Iris pigment epithelial cell (primary cell): ENCODE results near the gene SPOCK1.

Experiments used
- DNase-seq: peaks from one replicate; pipeline ENCODE4 v3.0.0-alpha.2; 2011; ENCODE audit warnings: low read depth

The SPOCK1 gene

DNA sequence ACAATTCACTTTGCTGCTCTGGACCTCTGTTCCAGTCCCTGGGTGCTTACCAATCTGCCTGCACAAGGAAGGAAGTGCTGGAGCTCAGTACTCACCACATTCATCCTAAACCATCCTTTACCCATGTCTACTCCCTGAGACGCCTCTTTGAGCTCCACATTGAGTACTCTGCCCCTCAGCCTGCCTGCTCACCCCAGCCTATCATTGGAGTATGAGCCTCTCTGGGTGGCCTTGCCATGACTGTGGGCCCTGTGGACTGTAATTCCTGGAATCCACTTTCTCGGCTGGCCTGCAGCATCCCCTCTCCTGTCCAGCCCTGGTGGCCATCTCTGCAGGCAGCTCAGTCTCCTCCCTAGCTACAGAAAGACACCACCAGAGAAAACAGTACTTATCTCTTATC is 428.6 kb downstream of the SPOCK1 start:
- DNase-seq: no peak

- no peak for DNase-seq
These were observed 429.8 kb downstream of the SPOCK1 start for GRCh38 chr5:137069358-137069757.

GRCh38 chr5:137061382-137061781 is 437.7 kb downstream of the SPOCK1 start:
- DNase-seq: no peak

DNA sequence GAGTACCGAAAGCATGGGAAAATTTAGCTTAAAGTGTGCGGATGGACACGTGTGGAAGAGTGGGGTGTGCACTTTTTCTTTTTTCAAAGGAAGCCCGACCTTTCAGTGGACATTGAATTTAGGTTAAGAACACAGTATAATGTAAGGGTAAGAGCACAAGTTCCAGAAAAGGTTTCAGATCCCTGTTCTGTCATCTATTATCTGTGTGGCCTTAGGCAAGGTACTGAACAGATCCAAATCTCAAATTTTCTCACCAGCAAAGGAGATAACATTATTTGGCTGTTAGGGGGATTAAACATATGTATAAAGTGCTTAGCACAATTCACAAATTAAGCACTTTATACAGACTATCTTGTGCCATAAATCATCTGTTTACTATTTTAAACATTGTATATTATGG is 441.0 kb downstream of the SPOCK1 start:
- no peak for DNase-seq

GRCh38 chr5:137056676-137057075 is 442.4 kb downstream of the SPOCK1 start:
- no peak for DNase-seq

GRCh38 chr5:137055271-137055872 is 443.8 kb downstream of the SPOCK1 start:
- no peak for DNase-seq

DNA sequence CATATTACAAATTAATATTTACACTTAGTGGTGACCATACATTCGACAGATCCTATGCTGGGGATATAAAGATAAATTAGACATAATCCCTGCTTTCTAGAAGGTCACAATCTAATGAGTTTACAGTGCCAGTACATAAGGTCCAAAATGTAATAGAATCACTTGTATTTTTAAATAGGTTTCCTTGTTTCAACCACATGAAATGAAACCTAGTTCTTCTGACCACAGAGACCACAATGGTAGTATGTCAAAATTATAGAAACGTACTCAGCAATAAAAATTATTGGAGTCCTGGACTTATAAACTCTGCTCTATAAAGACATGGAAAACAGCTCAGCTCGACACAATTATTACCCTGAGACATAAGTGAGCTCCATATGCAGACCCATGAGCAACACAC is 444.3 kb downstream of the SPOCK1 start:
- DNase-seq: no peak

- no peak for DNase-seq
These were observed 444.8 kb downstream of the SPOCK1 start for GRCh38 chr5:137054335-137054734.

DNA sequence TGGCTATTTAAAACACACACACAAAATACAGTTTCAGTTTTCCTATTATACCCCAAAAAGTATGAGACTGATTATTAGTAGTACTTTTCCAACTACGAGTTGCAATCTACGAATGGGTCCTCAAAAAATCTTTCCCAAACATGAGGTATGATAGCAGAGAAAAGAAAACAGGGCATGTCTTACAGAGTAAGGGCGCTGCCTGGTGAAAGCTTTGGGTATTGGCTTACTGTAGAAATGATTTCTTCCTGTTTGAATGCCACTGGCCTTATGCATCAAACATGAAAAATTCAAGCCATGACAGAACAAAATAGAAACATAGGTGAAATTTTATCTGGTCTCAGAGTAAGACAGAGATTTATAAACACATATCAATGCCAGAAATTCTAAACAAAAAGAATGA is 448.0 kb downstream of the SPOCK1 start:
- DNase-seq: no peak

DNA sequence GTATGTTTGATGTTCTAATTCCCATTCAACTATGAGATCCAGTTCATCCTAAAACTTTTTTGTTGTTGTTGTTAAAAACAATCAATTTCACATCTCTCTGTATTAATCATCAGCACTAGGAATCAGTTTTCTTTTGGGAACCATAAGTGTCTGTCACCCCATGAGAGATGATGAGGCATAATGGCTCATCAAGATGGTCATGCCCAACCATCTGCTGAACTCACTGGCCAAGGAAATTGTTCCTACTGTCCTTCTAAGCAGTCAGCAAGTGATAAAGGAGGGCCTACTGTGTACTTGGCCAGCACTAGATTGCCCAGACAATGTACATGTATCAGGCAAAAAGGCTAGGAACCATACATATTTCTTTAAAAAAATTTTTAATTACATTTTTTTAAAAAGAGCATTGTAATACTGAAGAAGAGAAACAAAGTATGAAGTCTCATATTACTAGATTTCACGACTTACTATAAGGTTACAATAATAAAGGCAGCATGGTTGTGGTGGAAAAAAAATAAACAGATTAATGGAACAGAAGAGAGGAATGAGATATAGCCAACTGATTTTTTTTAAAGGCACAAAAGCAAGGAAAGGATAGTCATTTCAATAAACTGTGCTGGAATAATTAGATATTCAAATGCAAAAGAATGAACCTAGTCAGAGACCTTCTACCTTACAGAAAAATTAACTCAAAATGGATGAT is 458.3 kb downstream of the SPOCK1 start:
- no peak for DNase-seq

- DNase-seq: no peak
These were observed 459.1 kb downstream of the SPOCK1 start for GRCh38 chr5:137040024-137040423.

GRCh38 chr5:137037848-137038247 is 461.3 kb downstream of the SPOCK1 start:
- no peak for DNase-seq

DNA sequence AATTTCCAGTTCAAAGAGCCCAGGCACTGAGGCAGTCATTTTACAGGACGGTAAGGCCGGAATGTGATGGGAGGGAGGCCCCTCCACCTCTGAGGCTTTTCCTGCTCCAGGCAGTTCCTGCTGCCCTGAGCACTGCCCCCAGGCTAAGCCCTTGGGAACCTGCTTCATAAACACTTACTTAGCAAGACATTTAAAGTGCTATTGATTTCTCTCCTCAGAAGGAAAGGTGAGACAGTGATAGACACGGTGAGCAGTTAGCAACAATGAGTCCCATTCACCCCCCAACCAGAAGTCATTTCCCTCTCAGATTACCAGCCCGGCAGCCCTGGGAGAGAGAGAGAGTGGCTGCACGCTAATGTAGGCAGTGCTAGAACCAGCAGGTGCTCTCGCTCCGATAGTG is 462.5 kb downstream of the SPOCK1 start:
- DNase-seq: no peak

DNA sequence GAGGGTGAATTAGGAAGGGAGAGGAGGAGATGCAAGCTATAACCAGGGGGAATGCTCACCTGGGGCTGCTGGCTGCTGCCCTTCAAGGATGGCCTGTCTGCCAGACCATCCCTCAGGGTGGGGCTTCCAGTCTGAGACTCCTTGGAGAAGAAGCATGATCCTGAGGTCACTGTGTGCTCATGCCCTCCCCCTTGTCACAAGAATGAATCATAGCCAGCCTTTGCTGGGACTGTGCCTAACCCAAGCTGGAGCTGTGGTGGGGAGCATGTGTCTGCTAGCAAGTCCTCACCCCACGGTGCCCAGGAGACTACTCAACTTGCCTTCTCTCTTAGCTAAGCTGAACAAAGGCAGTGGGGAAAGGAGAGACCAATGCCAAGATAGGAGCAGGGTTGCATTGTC is 463.6 kb downstream of the SPOCK1 start:
- DNase-seq: no peak

DNA sequence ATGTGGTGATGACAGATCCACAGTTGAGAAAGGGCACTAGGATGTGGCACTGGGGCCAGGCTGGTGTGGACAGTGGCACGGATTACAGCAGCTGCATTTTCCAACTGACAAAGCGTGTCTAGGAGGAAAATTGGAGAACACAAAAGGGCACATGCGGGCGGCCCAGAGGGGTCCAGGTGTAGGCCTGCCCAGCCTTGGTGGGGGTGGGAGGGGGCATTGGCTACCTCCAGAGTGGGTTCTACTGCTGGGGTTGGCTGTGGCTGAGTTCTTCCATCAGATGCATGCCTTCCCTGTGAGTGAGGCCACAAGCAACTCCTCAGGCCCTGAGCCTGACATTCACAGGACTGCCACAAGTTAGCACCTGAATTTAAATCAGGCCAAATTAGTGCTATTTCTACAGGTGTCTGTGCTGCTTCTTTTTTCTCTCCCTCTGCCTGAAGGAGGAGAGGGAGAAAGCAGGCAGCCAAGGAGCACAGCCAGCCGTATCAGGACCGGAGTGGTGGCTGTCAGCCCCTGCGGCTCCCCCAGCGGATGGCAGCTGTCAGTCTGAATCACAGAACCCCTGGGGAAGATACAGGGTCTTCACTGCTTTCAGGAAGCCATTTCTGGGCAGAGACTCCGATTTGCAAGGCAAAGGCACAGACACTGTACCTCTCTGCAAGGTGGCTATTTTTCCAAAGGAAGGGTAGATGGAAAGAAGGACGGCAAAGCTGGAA is 464.2 kb downstream of the SPOCK1 start:
- no peak for DNase-seq

DNA sequence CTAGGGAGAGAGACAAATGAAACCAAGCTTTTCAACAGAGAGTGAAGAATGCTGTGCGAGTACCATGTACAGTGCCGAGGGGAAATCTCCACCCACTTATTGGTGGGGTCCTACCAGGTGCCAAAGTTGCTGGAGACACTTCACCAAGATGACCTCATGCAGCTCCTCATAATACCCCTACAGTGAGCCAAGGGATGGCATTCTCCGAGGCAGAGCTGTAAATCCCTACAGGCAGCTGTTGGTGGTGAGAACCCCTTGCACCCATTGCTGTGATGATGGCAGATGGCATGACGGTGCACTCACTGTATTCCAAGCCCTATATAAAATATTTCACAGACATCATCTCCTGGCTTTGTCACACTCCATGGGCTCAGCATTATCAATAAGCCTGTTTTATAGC is 464.9 kb downstream of the SPOCK1 start:
- DNase-seq: no peak

DNA sequence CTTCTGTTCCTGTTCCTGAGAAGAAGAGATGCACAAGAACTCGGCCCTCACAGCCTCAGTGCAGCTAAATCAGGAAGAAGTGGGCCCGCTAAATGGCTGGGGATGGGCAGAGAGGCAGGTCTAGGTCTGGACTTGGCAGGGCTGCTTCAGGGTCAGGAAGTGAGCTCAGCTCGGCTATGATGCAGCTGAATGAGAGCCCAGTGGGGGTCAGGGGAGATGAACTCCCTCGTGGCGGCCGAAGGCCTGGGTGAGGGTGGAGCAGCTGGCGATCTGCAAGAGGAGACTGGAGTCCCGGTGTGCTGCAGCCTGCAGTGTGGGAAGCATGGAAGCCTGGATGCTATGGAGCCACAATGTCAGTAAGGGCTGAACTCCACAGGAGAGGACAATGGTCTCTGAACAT is 466.2 kb downstream of the SPOCK1 start:
- no peak for DNase-seq

GRCh38 chr5:137027758-137028157 is 471.4 kb downstream of the SPOCK1 start:
- DNase-seq: no peak

DNA sequence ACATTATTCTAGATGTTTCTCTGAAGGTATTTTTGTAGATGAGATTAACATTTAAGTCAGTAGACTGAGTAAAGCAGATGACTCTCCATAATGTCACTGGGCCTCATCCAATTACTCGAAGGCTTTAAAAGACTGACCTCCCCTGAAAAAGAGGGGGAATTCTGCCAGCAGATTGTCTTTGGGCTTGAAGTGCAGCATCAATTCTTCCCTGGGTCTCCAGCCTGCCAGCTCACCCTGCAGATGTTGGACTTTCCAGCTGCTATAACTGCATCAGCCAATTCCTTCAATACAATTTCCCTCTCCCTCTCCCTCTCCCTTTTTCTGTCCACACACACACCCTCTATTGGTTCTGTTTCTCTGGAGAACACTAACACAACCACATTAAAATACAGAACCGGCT is 472.8 kb downstream of the SPOCK1 start:
- DNase-seq: no peak

DNA sequence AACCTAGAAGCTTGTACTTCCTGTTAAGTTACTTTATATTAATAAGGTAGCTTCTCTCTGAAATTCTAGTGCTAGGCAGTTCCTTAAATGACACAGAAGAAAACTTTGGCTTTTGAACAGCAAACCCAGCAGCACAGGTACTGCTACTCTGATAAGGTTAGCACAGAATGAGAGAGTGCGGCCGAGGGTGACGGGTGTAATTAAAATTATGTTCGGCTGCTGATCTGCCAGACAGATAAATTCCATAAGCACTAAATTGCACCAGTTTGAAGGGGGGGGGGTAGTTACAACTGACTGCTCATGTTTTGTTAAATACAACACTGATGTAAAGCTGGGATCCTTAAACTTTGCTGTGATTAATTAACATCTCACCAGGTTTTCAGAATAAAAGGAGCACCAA is 475.1 kb downstream of the SPOCK1 start:
- no peak for DNase-seq

DNA sequence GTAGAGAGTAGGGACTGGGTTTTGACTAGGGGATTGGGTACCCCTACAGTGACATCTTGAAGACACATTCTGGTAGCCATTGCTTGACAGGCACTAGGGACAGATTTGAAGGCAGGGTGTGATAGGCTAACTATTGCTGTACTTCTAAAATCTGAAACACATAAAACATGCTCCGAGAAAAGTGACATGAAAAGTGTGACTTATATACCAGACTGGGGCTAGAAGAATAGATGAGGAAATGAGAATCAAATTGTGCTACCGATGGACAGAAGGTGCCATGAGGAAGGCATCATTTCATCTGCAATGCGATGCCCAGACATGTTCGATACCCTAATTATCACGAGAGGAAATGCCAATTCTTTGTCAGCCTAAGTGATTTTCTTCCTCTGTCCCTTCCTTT is 475.8 kb downstream of the SPOCK1 start:
- DNase-seq: no peak

- no peak for DNase-seq
These were observed 476.4 kb downstream of the SPOCK1 start for GRCh38 chr5:137022725-137023124.

DNA sequence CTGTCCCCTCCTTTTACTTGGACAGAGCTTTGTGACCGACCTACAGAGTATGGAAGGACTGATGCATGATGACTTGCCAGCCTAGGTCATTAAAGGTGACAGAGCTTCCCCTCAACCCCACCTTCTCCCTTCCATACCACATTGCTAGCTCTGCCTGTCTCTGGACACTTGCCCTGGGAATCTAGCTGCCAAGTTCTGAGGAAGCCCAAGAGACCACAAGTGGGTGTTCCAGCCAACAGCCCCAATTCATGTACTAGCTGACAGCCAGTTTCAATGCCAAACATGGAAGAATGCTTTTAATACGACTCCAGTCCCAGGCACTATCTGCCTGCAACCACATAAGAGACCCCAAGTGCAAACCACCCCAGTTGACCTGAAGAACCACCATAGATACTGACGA is 477.1 kb downstream of the SPOCK1 start:
- no peak for DNase-seq

- no peak for DNase-seq
These were observed 479.9 kb downstream of the SPOCK1 start for GRCh38 chr5:137019229-137019628.
